ENCODE measurements around the gene TMEM154.

DNA sequence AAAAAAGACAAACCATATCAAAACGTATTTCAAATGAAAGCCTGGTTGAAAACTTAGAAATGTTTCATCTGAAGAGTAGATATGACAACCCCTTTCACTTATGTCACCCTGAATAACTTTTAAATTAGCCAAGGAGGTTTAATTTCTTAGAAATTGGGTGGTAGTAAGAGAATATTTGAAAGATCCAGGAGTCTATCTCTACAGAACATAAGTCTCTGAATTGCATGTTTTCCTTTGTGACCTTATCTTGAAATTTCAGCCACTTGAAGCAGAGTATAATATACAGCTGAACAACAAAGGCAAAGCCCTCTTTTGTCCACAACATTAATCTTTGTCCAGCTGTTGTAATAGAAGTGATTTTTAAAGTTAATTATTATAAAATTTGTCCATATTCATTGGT, 49.5 kb downstream of the TMEM154 start:
- no peak for TF ChIP-seq EZH2 (IDR thresholded peaks at IDR 0.05; ENCODE audit: borderline replicate concordance)
- TF ChIP-seq, protein P1, sequence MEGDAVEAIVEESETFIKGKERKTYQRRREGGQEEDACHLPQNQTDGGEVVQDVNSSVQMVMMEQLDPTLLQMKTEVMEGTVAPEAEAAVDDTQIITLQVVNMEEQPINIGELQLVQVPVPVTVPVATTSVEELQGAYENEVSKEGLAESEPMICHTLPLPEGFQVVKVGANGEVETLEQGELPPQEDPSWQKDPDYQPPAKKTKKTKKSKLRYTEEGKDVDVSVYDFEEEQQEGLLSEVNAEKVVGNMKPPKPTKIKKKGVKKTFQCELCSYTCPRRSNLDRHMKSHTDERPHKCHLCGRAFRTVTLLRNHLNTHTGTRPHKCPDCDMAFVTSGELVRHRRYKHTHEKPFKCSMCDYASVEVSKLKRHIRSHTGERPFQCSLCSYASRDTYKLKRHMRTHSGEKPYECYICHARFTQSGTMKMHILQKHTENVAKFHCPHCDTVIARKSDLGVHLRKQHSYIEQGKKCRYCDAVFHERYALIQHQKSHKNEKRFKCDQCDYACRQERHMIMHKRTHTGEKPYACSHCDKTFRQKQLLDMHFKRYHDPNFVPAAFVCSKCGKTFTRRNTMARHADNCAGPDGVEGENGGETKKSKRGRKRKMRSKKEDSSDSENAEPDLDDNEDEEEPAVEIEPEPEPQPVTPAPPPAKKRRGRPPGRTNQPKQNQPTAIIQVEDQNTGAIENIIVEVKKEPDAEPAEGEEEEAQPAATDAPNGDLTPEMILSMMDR (IDR thresholded peaks at IDR 0.05; ENCODE audit: poor library complexity): no peak

All from hepatocyte (in vitro differentiated cells).